Endometrium (tissue), 2 donors: ENCODE measurements around the gene LIN54.
"Not testable (repeated sequence)": the region's sequence is repeated elsewhere in the genome, so short reads cannot be mapped to it uniquely, and the experiment has no call there.

Experiments
- FAIRE-seq: peaks from 2 replicates; lab custom pipeline; 2012; peaks lifted over from hg19 to GRCh38; lab: Jason Lieb, UNC
- donor health status: control.
- donor health status: control.

LIN54 gene

GRCh38 chr4:83010522-83011318 is at the start of gene LIN54:
Gene LIN54, minus strand, starts transcription at chr4:83010823. Its CDS starts 25,979 bp downstream, at chr4:82984844.
- FAIRE-seq: no peak

DNA sequence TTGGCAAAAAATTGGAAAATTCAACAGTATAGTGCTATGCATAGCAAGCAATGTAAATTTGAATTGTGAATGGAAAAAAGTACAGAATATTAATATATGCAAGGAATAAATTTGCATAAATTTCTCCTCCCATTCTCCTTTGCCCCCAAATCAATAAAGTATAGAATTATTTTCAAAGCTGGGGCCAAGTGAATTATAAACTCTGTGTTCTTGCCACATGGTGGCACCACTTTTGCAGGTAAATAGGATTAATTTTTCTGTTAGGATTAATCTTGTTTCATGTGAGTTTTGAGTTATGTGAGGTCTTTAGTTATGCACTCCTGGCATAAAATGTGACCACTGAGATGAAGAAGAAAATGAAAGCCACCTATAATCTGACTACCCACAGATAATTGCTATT is 44.3 kb upstream of the LIN54 start:
- no peak for FAIRE-seq

- FAIRE-seq: not testable (repeated sequence)
These were observed 38.2 kb upstream of the LIN54 start for GRCh38 chr4:83048781-83049180.

DNA sequence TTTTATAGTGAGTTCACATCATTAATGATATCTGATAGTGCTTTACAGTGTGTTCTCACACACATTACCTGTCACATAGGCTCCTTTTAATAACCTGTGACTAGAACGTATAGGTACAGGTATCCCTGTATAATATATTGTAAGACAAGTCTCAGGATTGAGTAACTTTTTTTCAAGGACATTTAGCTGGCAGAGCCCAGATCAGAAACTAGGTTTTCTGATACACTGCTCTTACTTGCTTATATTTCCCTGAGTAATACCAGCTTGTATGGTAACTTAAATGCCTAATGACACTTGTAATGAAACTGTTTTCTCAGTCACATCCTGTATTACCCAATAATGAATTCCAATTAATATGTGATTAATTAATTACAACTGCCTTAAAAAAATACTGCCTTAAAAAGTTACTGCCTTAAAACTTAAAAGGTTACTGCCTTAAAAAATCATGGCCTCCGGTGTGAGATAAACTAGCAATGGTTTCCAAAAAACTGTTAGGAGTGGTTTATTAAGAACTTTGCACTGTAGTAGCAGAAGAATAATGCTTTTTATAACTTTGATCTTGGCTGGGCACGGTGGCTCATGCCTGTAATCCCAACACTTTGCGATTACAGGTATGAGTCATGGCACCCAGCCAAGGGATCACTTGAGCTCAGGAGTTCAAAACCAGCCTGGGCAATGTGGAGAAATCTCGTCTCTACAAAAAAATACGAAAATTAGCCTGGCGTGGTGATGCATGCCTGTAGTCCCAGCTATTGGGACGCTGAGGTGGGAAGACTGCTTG is 36.3 kb upstream of the LIN54 start:
- FAIRE-seq: no peak

DNA sequence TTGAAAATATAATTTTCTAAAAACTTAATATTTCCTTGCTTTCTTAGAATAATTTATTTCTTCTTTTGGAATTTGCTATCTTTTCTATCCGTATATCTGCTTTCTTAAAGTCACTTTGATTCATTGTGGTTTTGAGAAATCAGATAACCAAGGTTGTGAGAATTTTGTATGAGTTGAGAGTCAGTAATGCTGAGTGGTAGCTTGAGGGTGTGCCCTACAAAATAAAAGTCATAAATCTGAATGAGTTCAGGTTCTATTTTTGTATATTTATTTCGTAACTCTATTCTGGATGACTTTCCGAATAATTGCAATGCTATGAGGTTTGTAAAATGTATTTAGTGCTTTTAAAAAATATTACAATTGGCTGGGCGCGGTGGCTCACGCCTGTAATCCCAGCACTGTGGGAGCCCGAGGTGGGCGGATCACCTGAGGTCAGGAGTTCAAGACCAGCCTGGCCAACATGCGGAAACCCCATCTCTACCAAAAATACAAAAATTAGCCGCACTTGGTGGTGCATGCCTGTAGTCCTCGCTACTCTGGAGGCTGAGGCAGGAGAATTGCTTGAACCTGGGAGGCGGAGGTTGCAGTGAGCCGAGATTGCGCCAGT is 33.3 kb upstream of the LIN54 start:
- no peak for FAIRE-seq

GRCh38 chr4:83043157-83043556 is 32.5 kb upstream of the LIN54 start:
- not testable (repeated sequence) for FAIRE-seq

GRCh38 chr4:83040269-83040668 is 29.6 kb upstream of the LIN54 start:
- no peak for FAIRE-seq

DNA sequence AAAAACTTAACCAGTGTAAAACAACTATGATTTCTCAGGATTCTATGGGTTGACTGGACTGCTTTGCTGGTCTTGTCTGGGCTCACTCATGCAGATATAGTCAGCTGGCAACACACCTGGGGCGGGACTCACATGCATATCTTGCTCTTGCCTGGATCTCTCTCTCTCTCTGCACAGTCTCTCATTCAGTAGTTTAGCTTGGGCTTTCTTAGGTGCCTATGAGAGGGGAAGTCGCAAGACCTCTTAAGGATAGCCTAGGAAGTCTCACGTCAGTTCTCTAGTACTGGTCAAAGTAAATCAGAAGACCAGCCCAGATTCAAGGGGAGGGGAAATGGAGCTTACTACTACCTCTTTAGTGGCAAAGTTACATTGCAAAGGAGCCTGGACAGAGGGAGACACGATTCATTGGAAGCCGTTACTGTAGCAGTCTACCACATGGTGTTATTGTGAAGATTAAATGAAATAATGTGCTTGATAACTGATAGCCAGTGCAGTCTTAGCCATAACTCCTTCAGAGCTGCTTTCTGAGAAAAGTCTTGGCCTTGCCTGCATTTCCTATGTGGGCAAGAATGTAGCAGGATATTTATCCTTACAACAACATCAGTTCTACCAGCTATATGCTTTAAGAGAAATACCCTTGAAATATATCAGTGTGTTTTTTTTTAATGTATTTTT is 26.5 kb upstream of the LIN54 start:
- no peak for FAIRE-seq

GRCh38 chr4:83034630-83035494 is 24.2 kb upstream of the LIN54 start, which contains the start of gene COPS4:
Gene COPS4, plus strand, starts transcription at chr4:83035183. Its CDS starts 42 bp downstream, at chr4:83035225.
- FAIRE-seq: peak; percentile 100

- no peak for FAIRE-seq
These were observed 19.1 kb upstream of the LIN54 start for GRCh38 chr4:83029688-83030087.

DNA sequence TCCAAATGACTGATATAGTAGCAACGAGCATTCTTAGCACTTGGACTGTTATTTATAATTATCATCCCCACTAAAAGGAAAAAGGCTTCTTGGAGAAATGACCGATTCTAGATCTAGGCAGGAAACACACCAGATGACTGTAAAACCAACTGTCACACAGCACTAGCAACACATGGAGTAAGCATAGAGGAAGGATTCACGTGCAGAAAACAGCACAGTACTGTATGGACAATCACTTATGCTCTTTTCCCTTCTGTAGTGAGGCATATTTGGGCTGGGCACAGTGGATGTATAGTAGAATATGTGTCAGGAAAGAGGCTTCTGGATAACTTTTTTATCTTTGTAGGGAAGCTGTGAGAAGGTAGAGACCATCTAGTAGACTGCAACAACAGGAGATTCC is 18.4 kb upstream of the LIN54 start:
- no peak for FAIRE-seq

DNA sequence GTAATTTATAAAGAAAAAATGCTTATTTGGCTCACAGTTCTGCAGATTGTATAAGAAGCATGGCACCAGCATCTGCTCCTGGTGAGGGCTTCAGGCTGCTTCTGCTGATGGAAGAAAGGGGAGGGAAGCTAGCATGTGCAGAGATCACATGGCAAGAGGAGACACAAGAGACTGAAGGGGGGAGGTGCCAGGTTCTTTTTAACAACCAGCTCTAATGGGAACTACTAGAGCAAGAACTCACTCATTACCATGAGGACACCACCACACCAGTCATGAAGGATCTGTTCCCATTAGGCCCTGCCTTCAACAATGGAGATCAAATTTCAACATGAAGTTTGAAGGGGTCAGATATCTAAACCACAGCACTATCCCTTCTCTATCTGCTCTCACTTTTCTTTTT is 14.9 kb upstream of the LIN54 start:
- no peak for FAIRE-seq

DNA sequence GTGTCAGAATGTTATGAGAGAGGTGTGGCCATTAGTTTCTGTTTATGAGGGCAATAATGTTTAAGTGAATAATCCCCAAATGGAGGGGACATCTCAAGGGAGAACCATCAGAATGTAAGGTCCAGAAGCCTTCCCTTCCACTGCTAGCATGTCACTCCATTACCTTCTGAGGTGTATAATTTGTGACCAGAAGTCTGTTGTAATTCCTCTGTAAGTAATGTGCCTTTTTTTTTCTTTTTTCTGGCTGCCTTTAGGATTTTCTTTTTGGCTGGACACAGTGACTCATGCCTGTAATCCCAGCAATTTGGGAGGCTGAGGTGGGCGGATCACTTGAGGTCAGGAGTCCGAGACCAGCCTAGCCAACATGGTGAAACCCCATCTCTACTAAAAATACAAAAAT is 13.6 kb upstream of the LIN54 start:
- FAIRE-seq: no peak

DNA sequence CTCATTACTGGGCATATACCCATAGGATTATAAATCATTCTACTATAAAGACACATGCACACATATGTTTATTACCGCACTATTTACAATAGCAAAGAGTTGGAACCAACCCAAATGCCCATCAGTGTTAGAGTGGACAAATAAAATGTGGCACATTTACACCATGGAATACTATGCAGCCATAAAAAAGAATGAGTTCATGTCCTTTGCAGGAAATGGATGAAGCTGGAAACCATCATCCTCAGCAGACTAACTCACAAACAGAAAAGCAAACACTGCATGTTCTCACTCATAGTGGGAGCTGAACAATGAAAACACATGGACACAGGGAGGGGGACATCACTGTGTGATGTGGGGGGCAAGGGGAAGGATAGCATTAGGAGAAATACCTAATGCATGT is 13.0 kb upstream of the LIN54 start:
- not testable (repeated sequence) for FAIRE-seq

- no peak for FAIRE-seq
These were observed 12.3 kb upstream of the LIN54 start for GRCh38 chr4:83022724-83023450.

DNA sequence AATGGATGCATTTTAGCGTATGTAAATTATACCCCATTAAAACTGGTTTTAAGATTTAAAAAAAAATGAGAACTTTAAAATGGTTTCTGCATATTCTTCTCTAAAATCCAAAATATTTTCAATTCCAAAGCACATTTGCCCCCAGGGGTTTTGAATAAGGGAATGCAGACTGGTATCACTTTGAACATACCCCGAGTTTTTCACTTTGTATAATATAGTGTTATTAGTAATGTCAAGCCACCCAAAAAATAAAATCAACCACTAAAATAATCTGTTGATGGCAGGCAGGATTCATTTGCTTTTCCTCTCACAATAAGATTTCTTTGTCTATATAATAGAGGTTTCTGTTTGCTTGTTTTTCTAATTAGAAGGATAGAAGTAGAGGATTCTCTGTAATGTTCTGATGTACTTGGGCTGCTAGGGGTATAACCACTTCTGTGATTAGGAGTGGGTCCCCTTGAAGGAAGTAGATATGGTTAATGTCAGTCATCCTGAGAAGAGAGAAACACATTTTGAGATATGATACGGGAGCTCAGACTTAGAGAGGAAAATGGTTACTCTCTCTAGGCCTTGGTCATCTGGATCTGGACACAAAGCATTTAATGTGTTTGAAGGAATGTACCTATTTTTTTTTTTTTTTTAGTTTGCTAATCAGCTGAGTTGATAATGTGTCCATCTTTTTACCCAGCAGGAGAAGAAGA is 9.3 kb upstream of the LIN54 start:
- FAIRE-seq: no peak

DNA sequence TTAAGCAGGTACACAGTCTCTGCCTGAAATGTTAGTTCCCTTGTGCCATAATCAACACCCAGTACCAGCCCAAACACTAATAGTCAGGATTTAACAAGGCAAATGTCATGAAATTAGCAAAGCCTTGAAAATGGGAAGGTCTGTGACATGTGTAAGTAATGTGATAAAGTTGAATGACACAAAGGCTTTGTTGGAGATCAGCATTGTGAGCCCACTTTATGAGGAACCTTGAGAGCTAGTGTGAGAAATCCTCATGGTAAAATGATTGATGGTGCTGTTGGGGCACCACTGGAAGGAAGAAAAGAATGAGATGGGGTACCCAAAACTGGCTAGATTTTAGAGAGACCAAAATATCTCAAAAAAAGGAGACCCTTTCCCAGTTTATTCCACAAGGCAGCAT is 3.3 kb upstream of the LIN54 start:
- no peak for FAIRE-seq

DNA sequence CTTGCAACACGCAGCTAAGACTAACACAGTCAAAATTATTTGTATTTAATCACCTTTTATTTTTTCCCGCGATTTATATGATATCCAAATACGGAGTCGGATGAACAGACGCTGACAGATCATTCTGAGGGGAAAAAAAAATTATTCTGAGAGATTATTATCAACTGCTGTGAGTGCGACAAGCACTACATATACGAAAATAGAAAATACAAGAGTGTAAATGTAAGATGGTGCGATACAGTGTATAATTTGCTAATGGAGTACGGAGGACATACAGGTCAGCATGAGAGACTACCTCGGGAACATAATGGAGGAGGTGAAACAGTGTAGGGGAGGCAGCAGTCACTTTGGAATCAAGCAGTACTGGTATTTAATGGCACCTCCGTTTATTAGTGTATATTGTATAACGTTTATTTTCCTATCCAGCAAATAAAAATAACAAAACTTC is 2.8 kb upstream of the LIN54 start:
- no peak for FAIRE-seq

DNA sequence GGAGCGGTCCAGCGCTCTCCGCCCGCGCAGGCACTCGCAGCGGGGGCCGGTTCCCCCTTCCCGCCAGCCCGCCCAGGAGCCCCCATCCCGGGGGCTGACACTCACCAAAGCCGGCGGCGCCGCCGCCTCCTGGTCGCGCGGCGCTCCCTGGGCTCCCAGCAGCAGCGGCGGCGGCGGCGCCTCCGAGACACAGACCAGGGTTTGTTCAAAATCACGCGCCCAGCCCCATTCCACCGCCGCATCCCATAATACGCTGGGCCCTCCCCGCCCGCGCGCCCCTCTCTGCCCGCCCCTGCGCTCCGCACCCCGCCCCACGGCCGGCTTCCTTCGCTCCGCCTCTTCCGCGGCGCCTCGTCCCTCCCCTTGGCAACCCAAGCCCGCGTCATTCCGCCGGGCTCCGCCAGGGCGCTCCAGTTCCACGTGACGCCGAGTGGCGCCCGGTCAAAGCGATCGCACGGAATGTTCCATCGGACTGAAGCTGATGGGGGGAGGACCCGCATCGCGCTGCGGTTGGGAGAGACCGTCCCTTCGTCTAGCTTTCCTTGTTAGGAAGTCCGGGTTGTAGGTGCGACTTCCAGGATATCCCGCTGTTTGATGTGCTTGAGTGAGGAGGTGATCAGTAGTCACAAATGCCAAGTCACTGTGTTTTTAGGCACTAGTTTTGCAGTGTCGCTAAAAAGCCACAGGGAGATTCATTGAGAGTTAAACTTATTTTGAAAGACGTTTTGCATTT is 2.2 kb upstream of the LIN54 start:
- peak; percentile 85 for FAIRE-seq
